ENCODE measurements around the gene MYH14. TPM values are rescaled to one million over a fixed set of nuclear protein-coding genes. Genes with fewer than 3 reads are reported as not detected.

MYH14 gene
- total and polyA plus RNA-seq, 2 of the 8 experiments (the other 6 are each of a cell fraction or from before 2014, with no cell fraction given), result 17.3 to 28.6 TPM

DNA sequence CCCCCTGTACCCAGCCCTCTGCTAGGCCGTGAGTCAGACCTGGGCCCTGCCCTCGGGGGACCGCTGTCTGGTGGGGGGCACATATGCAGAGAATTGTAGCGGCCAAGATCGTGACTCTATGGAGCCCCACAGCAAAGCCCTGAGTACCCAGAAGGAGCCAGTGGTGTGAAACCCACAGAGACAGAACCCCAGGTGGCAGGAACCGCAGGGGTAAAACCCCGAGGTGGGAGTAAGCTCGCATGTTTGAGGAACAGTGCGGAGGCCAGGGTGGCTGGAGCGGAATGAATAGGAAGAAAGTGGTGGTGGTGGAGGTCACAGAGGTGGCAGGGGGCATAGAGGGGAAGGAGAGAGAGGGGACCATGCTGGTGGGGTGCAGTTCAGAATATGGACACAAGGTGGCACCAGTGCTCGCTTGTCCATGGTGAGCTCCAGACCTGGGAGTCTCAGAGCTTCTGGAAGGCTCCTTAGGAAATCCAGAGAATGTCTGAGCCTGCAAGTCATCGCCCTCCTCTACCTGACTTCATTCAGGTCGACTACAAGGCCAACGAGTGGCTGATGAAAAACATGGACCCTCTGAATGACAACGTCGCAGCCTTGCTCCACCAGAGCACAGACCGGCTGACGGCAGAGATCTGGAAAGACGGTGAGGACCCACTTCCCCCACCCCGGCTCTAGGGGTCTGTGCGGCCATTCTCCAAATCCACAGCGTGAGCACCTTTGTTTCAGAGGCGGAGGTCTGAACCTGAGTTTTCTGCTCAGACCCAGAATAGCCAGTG lies 48.9 kb downstream of the MYH14 start:
- H3K9me3 ChIP-seq (ENCODE audit: insufficient read depth in 2 of 2, low read depth in 1 of 2, low read length in 1 of 2), result peaks cover 17 to 18% of the 10 kb centered on the region in 2 experiments
- TF ChIP-seq, protein P1, sequence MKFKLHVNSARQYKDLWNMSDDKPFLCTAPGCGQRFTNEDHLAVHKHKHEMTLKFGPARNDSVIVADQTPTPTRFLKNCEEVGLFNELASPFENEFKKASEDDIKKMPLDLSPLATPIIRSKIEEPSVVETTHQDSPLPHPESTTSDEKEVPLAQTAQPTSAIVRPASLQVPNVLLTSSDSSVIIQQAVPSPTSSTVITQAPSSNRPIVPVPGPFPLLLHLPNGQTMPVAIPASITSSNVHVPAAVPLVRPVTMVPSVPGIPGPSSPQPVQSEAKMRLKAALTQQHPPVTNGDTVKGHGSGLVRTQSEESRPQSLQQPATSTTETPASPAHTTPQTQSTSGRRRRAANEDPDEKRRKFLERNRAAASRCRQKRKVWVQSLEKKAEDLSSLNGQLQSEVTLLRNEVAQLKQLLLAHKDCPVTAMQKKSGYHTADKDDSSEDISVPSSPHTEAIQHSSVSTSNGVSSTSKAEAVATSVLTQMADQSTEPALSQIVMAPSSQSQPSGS (IDR thresholded peaks at IDR 0.05; ENCODE audit: low read length), result no peak
- TF ChIP-seq RAD21 (IDR thresholded peaks at IDR 0.05 in 1 of 2, conservative IDR thresholded peaks at IDR 0.05 in 1 of 2; ENCODE audit: low read depth in 2 of 2, low read length in 2 of 2), result peak; percentile 47 to 60
- 0 out of 4 replicates have a peak, but pooled peaks of 1 of the 2 experiments have one; percentile 36 for TF ChIP-seq SIN3A (conservative IDR thresholded peaks at IDR 0.05 in 1 of 2, IDR thresholded peaks at IDR 0.05 in 1 of 2; ENCODE audit: low read depth in 1 of 2, low read length in 2 of 2)
- TF ChIP-seq PHF8 (conservative IDR thresholded peaks at IDR 0.05; ENCODE audit: low read depth, low read length), result no peak
- TF ChIP-seq CTCF (IDR thresholded peaks at IDR 0.05; ENCODE audit: control extremely low read depth in 1 of 3, insufficient read depth in 1 of 3, low read depth in 1 of 3, low read length in 3 of 3), result peak; percentile 63 to 93 (median 81)
- H3K23ac ChIP-seq (ENCODE audit: insufficient read length), result no peak overlapping the region
- H4K8ac ChIP-seq (ENCODE audit: extremely low read depth, insufficient read depth, low read length), result no peak overlapping the region; the same call in 1 of the 2 replicates
- no peak overlapping the region for H2BK15ac ChIP-seq (ENCODE audit: low read length)
- no peak overlapping the region for H3K27ac ChIP-seq (ENCODE audit: low read depth, low read length)
- no peak overlapping the region for H2AK5ac ChIP-seq (ENCODE audit: low read depth, low read length)
- ChIA-PET CTCF (ENCODE audit: partially characterized antibody) (interaction anchor here (0.6 to 14.7 kb wide), 19 partner anchors 12 to 104 kb away, joined by 3 to 397 read pairs (median 4); partner anchors contain the start of genes IZUMO2 and MYH14), POLR2A (ENCODE audit: partially characterized antibody) (interaction anchor here (1.5 kb wide), 1 partner anchor 61 kb away, joined by 3 read pairs; no protein-coding TSS in a partner anchor)
- FAIRE-seq (peak; percentile 36), DNase-seq (ENCODE audit: low read depth in 1 of 2, low spot score in 2 of 2) (peak in 1 of 2 experiments; percentile 92)
- no peak overlapping the region for H2BK5ac ChIP-seq (ENCODE audit: low read depth, low read length)
- no peaks in the 10 kb centered on the region for H3K23me2 ChIP-seq (ENCODE audit: low read depth, low read length)
- H2BK20ac ChIP-seq (ENCODE audit: low read length), result no peak overlapping the region
- peaks cover 2 to 33% (median 21%) of the 10 kb centered on the region in 4 experiments; a peak in 7 of 8 replicates for H3K36me3 ChIP-seq (ENCODE audit: control insufficient read depth in 2 of 4, insufficient read depth in 4 of 4, low read length in 3 of 4)
- no peaks in the 10 kb centered on the region for H3K79me1 ChIP-seq (ENCODE audit: low read depth, low read length)
- H3K27me3 ChIP-seq (replicated peaks in 1 of 4; ENCODE audit: control insufficient read depth in 3 of 4, extremely low read depth in 1 of 4, insufficient read depth in 3 of 4, low read length in 3 of 4), result no peaks in the 10 kb centered on the region
- H3K4me1 ChIP-seq (replicated peaks in 1 of 4; ENCODE audit: control insufficient read depth in 3 of 4, insufficient read depth in 4 of 4, low read length in 3 of 4), result no peaks in the 10 kb centered on the region
- H3K4ac ChIP-seq (replicated peaks; ENCODE audit: insufficient read length, low read depth, low read length), result no peak overlapping the region
- H3K14ac ChIP-seq (ENCODE audit: insufficient read length), result no peak overlapping the region
- WGBS, 2 experiments (ENCODE audit: extremely low coverage in 1 of 2, insufficient coverage in 1 of 2, insufficient read length in 1 of 2, insufficient replicate concordance in 2 of 2, low coverage in 1 of 2, low lambda C conversion rate in 2 of 2, missing lambda C conversion rate in 1 of 2), result 85% methylated on average over 22 of the region's 23 CpGs; no CpG with 5 or more reads in 1 of the 2 experiments
- no peak overlapping the region for H4K5ac ChIP-seq (ENCODE audit: insufficient read length, low read depth, low read length)
- H3K9ac ChIP-seq (replicated peaks in 1 of 4; ENCODE audit: extremely low read depth in 1 of 4, low read depth in 3 of 4, low read length in 3 of 4), result no peak overlapping the region
- H3K4me2 ChIP-seq (ENCODE audit: insufficient read depth in 1 of 2, low read depth in 2 of 2, low read length in 2 of 2), result no peak overlapping the region
- no peak overlapping the region for H3K4me3 ChIP-seq (ENCODE audit: extremely low read depth in 1 of 4, insufficient read depth in 2 of 4, low read depth in 3 of 4, low read length in 4 of 4)
- H4K91ac ChIP-seq (replicated peaks; ENCODE audit: insufficient read length, low read length), result no peak overlapping the region
- H3K18ac ChIP-seq (ENCODE audit: extremely low read depth, low read length), result no peak overlapping the region
- H2BK12ac ChIP-seq (ENCODE audit: low read depth, low read length), result no peak overlapping the region
- no peak overlapping the region for H2AFZ ChIP-seq (ENCODE audit: low read length)
- no peaks in the 10 kb centered on the region for H3K79me2 ChIP-seq (ENCODE audit: control insufficient read depth in 1 of 2, insufficient read depth in 2 of 2, low read length in 2 of 2)
- H2BK120ac ChIP-seq (replicated peaks; ENCODE audit: low read depth, low read length), result no peak overlapping the region
- H4K20me1 ChIP-seq (replicated peaks in 1 of 2; ENCODE audit: control insufficient read depth in 1 of 2, insufficient read depth in 2 of 2, low read length in 2 of 2), result no peaks in the 10 kb centered on the region
- no peak overlapping the region for H3K56ac ChIP-seq (replicated peaks; ENCODE audit: insufficient read length, low read depth, low read length)
